NK-92 (cell line): ENCODE results near the gene CD302.
"Not testable (repeated sequence)": the region's sequence is repeated elsewhere in the genome, so short reads cannot be mapped to it uniquely, and the experiment has no call there.

ENCODE experiments used
- DNase-seq: peaks from one replicate; lab custom pipeline; 2025; ENCODE audit not compliant: unreplicated experiment; lab: John Stamatoyannopoulos, UW

CD302 gene

GRCh38 chr2:159797543-159798375 is at the start of gene CD302:
TSS of gene CD302 (minus strand) at chr2:159798208. CDS start at chr2:159798198, 10 bp downstream.
- no peak for DNase-seq

GRCh38 chr2:159846564-159846963 is 48.6 kb upstream of the CD302 start:
- DNase-seq, result no peak

- no peak for DNase-seq
Measured at GRCh38 chr2:159840616-159841015, 42.6 kb upstream of the CD302 start.

DNA sequence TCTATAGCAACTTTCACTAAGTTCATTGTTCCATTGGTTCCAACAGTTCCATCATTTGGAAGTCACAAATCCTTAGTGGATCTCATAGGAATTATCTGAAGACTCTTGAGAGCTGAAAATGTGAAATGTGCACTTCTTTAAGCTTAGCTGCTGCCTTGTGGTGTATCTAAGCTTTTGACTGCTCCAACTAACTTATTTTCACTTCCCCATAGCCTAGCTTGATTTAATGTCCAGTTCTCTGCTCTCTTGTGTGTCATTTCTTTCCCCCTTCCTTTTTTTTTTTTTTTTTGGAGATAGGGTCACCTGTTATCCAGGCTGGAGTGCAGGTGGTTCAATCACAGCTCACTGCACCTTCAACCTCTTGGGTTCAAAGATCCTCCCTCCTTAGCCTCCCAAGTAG is 34.9 kb upstream of the CD302 start:
- DNase-seq, result no peak

- DNase-seq, result no peak
Measured at GRCh38 chr2:159832026-159832425, 34.0 kb upstream of the CD302 start.

DNA sequence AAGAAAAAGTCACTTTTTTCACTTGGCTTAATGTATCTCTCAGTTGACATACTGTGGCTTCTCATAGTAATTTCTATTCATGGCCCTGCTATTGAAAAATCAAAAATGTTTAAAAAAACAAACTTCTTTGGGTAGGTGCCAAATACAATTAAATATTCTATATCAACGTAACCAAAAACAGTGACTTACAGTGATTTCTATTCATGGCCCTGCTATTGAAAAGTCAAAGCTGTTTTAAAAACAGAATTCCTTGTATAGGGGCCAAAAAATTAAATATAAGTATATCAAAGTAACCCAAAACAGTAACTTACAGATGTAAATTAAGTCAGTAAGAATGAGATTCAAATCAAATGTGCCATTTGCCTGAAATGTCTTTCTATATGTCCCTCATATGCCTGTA is 31.4 kb upstream of the CD302 start:
- DNase-seq, result no peak

DNA sequence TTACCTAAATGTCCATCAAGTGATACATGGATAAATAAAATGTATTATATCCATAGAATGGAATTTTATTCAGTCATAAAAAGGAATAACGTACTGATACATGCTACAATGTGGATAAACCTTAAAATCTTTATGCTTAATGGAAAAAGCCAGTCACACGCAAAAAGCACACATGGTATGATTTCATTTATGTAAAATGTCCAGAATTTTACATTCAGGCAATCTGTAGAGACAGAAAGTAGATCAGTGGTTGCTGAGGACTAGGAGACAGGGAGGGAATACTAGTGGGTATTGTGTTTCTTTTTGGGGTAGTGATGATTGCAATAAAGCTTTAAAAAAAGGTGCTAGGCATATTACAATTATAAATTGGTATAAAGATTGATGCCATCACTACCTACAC is 30.7 kb upstream of the CD302 start:
- no peak for DNase-seq

- not testable (repeated sequence) for DNase-seq
Measured at GRCh38 chr2:159822478-159822833, 24.4 kb upstream of the CD302 start.

DNA sequence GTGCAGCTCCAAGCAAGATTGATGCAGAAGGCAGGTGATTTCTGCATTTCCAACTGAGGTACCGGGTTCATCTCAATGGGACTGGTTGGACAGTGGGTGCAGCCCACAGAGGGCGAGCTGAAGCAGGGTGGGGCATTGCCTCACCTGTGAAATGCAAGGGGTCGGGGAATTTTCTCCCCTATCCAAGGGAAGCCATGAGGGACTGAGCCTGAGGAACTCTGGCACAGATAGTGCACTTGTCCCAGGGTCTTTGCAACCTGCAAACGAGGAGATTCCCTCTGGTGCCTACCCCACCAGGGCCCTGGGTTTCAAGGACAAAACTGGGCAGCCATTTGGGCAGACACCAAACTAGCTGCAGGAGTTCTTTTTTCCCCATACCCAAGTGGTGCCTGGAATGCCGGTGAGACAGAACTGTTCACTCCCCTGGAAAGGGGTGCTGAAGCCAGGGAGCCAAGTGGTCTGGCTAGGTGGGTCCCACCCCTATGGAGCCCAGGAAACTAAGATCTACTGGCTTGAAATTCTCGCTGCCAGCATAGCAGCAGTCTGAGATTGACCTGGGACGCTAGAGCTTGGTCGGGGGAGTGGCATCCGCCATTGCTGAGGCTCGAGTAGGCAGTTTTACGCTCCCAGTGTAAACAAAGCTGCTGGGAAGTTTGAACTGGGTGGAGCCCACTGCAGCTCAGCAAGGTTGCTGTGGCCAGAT is 23.9 kb upstream of the CD302 start:
- DNase-seq, result not testable (repeated sequence)

GRCh38 chr2:159818940-159819339 is 20.9 kb upstream of the CD302 start:
- DNase-seq, result no peak

DNA sequence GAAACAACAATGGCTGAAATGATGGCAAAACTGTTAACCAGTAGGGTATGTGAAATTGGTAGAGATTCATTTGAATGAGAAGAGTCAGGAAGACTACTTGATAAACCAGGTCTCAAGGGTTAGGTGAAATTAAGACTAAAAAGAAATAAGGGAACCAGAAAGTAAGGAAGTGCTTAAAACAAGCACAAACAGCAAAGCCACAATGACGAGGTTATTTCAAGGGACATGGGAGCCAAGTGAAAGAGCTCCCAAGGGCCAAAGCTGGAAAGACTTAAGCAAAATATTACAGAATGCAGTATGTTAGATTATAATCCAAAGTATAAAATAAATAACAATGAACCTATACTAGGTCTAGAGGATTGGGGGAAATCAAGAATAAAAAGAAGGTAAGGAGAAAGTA is 19.3 kb upstream of the CD302 start:
- no peak for DNase-seq

DNA sequence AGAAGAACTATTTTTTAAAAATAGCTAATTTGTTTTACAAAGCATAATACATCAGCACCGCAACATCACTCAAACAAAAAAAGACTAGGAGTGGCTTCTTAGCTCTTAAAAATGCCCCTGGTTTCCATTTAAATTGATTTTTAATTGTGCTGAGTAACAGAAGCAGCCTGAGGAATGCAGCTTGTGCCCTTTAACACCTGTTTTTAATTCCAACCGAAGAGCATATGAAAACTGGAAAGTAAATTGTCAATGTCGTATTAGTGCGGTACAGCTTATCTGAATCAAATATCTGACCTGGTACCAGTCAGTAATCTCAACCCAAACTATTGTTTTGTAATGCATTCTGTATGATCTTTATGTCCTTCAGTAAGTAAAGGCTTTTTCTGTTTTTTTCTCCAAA is 13.2 kb upstream of the CD302 start:
- no peak for DNase-seq

- DNase-seq, result no peak
Measured at GRCh38 chr2:159808032-159808425, 10.0 kb upstream of the CD302 start.

GRCh38 chr2:159807183-159808031 is 9.4 kb upstream of the CD302 start:
- DNase-seq, result no peak

DNA sequence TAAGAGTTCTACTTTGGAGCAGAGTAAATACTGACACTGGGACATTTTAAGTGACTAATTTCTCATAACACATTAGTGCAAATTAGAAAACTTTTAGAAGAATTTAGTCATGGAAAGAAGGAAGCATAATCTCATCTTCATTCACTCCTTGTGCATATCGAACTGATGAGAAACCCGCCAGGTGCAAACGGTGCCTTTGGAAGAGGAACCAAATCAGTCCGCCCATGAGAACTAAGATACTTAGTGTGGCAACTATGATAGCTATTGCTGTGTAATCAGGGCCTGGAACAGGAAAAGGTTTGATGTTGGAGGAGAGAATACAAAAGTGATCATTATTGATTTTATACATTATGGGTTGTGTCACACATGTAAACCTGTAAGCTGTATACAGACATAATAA is 6.9 kb upstream of the CD302 start:
- no peak for DNase-seq

DNA sequence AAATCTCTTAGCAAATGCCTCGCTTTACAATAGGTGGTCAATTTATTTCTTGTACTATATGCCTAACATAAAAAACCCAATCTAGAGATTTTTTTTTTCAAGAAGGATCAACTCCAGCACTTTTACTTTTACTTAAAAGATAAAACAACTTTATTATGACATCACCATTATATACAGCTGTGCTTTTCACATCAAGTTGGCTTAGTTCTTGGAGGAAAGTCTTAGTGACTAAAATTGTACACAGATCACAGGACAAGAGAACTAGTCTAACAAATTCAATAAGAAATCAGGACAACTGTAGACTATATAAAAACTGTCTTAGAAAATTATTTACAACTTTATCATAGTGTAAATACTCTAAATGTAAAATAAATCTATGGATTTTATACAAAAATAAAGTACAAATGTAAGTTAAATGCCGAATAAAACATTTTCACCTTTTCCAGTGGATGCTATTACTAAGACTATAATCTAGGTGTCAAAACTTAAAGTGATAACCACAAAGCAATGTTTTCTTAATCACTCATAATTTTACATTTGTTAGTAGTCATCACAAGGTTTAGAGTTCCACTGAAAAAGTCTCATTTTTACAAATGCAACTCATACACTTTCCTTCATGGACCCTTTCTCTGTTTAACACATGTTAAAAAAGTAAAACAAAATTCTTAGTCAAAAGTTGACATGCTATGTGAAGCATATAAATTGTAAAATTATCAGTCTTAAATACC is 5.4 kb upstream of the CD302 start:
- DNase-seq, result no peak

DNA sequence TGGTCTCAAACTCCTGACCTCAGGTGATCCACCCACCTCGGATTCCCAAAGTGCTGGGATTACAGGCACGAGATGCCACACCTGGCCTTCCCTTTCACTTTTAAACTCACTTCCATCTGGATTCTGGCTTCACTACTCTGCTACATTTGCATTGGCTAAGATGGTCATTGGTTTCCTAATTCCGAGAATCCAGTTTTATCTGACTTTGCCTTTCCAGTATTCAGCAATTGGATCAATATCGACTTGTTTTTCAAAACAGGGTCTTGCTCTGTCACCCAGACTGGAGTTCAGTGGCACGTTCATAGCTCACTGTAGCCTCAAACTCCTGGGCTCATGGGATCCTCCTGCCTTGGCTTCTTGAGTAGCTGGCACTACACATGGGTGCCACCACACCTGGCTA is 4.7 kb upstream of the CD302 start:
- no peak for DNase-seq

DNA sequence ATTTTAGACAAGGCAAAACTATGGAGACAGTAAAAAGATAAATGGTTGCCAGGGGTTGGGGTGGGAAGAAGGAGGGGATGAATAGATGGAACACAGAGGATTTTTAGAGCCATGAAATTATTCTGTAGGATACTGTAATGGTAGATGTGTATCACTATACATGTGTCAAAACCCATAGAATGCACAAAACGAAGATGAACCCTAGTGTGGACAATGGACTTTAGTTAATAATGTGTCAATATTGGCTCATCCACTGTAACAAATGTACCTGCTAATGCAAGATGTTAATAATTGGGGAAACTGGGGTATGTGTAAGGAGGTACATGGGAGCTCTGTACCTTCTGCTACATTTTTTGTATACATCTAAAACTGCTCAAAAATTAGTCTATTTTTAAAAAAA is 1.8 kb upstream of the CD302 start:
- no peak for DNase-seq

DNA sequence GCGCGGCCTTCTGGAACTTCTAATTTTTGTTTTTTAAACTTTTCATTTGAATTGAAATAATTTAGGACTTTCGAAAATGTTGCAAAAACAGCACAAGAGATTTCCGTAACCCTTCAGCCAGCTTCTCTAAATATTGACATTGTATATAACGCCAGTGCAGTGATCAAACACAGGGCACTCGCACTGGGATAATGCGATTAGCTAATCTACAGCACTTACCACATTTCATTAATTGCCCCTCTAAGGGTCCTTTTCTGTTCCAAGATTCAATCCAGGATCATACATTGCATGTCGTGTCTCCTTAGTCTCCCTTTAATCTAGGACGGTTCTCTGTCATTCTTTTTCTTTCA is 343 bp upstream of the CD302 start:
- DNase-seq, result no peak

GRCh38 chr2:159797225-159797542 is 824 bp downstream of the CD302 start:
- DNase-seq, result no peak
